HG02884 (cell line): Measurements from ENCODE around the gene RRAS2.
A peak's percentile ranks its signal among the peaks of the same experiment; 100 is the strongest.

Experiments used
- ATAC-seq: cut with Tn5 transposase; IDR thresholded peaks from one replicate; pipeline ENCODE4 v1.9.1; 2021; ENCODE audit warnings: mild to moderate bottlenecking, moderate library complexity; ENCODE audit not compliant: unreplicated experiment

The RRAS2 gene

DNA sequence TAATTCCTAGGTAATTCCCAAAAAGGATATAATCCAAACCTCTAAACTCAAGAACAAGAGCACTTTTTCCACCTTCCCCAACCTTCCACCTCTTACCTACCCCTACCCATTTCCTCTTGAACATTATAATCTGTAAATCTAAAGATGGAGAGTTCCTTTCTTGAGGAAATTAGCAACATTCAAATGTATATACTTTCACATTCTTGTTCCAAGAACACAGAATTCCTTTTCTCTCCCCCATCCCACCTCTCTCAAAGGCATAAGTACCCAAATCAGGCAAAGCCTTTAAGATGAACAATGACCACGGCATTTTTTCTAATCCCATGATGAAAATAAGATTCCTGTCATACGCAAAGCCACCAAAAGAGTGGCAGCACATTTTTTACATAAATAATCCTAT lies 18.3 kb downstream of the RRAS2 start:
- no peak for ATAC-seq

DNA sequence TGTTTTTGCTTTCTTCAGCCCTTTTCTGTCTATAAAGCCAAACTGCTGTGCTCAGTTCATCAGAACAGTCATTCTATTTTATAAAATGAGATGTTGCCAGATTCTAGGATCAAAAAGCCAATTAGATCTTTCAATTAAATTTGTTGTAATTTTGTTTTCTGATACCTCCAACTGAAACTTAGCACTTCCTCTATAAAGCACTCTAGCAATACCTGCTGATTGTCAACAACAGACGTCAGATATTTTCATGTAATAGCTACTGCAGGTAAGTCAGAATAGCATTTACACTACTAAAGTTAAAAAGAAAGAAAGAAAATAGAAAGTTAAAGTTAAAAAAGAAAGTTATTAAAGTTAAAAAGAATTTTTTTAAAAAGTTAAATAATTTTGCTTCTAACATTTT lies 19.6 kb downstream of the RRAS2 start:
- no peak for ATAC-seq

DNA sequence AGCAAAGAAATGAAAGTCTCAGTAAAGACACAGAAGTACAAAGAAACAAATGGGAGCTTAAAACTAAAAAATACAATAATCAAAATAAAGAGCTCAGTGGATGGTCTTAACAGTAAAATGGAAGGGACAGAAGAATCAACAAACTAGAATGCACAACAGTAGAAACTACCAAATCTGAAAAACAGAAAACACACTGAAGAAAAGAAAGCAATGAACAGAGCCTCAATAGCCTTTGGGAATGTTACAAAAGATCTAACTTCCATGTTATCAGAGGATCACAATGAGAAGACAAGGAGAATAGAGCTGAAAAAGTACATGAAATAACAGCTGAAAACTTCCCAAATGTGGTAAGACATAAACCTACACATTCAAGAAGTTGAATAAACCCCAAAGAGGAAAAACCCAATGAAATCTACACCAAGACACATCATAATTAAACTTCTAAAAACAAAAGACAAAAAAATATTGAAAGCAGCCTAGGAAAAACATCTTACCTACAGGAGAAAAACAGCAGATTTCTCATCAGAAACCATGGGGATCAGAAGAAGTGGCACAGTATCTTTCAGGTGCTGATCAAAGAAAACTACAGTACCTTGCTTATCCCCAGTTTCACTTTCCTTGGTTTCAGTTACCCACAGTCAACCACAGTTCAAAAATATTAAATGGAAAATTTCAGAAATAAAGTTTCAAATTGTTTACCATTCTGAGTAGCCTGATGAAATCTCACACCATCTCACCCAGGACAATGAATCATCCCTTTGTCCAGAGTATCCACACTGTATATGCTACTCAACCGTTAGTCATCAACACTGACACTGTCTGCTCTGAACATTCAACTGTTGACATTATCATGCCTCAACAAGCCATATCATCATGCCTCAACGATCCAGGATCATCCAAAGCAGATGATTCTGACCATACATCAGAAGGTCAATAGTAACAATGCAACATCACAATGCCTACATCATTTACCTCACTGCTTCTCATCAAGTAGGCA lies 22.2 kb downstream of the RRAS2 start:
- ATAC-seq, result no peak

DNA sequence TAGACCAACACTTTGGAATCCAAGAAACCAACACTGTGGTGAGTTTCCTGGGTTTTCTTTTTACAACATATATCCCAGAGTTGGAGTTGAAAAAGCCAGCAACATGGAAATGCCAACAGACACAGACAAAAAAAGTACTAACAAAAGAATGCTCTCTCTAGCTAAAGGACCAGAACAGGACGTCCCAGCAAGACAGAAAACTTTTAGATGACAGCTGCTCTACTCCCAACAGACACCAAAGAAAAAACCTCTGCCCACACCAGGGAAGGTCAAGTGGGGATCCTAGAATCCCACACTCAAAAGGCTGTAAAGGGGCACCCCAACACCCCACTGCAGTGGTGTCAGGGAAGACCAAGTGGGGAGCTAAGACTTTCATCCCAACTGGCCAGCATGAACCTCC lies 23.3 kb downstream of the RRAS2 start:
- ATAC-seq, result no peak

DNA sequence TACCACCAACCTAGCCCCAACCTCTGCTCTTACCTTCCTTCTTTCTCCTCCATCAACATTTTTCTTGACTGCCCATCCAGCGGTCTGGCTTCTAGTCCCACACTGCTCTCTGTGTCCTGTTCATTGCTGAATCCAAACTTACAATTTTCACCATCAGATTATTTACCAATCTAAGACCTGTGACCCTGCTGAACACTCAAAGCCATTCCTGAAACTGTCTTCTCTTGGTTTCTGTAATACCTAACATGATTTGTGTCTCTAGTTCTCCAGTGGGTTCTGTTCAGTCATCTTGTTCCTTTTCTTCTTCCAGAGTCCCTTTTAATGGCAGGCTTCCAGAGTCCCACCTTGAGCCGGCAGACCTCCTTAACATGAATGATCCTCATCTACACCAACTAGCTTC lies 24.1 kb downstream of the RRAS2 start:
- no peak for ATAC-seq

DNA sequence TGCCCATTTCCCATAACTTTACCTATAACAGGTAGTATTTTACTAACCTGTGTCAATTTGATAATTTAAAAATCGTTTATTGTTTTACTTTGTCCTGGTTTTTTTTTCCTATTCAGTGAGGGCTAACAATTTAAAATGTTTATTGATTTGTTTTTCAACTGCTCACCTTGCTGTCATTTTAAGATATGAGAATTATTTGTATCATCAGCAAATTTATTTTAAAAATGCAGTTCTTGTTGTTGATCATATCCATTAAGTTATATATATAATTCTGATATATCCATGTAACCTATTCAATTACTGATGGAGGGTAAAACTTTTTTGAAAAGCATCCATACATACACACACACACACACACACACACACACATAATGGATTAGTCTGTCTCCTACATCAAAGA lies 24.8 kb downstream of the RRAS2 start:
- no peak for ATAC-seq

DNA sequence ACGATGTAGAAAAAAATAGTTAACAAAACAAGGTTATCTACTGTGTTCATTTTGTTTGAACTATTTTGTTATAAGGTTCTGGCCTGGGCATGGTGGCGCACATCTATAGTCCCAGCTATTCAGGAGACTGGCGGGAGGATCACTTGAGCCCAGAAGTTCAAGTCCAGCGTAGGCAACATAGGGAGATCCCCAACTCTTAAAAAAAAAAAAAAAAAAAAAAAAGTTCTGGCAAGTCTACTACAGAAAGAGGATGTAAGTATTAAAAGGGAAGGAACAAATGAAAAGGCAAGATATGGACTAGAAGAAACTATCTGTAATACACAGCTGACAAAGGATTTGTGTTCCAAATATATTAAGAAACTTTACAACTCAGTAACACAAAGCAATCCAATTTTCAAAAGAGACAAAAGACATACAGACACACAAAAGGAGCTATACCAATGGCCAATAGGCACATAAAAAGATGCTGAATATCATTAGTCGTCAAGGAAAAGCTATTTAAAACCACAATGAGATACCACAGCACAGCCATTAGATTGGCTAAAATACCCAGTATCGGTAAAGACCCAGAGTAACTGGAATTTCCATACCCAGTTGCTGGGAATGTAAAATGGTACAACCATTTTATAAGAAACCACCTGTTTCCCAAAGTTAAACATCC lies 27.4 kb downstream of the RRAS2 start:
- peak; percentile 44 for ATAC-seq

DNA sequence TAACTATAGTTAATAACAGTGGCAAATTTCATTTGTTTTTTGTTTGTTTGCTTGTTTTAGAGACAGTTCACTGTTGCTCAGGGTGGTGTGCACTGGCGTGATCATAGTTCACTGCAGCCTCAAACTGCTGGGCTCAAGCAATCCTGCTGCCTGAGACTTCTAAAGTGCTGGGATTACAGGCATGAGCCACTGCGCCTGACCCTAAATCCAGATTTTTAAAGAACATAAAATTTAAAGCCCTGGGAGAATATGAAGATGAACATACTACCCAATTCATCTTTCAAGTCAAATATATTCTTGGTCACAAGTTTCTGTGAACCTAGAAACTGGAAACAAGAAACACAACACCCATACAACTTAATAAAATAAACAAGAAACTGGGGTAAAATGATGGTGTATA lies 28.1 kb downstream of the RRAS2 start:
- no peak for ATAC-seq

DNA sequence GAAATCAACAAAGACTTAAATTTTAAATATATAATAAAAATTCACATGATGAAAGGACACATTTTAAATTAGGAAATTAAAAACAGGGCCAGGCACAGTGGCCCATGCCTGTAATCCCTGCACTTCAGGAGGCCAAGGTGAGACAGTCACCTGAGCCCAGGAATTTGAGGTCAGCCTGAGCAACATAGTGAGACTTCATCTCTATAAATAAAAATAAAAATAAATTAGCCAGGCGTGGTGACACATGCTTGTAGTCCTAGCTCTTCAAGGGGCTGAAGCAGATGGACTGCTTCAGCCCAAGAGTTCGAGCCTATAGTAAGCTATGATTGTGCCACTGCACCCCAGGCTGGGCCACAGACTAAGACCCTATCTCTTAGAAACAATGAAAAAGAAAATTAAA lies 29.3 kb downstream of the RRAS2 start:
- no peak for ATAC-seq

DNA sequence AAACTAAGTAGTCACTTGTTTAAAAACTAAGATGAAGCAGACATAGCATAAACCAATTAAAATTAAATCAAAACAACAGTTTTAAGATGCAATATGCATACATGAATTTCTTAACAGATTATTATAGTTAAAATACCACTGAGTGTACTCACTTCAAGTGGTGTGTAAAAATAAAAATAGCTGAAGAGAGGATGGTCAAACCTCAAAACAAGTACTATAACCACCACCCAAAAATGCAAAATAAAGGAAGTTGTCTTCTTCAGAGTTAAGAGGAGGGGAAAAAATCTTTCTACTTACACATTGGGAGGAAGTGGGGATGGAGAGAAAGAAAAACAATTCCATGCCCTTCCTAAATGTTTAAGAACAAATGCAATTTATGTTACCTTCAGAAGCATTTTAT lies 31.9 kb downstream of the RRAS2 start:
- ATAC-seq, result no peak

DNA sequence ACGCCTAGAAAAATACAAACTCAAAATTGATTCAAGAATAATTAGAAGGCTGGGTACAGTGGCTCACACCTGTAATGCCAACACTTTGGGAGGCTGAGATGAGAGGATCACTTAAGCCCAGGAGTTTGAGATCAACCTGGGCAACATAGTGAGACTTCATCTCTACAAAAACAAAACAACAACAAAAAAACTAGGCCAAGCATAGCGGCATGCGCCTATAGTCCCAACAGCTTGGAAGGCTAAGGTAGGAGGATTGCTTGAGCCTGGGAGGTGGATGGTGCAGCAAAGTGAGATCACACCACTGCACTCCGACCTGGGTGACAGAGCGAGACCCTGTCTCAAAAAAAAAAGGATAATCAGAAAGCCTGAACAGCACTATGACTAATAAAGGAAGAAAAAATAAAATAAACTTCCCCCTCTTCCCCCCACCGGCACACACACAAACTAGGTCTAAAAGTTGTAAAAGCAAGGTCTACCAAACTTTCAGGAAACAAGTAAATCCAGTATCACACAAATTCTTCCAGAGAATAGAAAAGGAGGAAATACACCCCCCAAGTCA lies 35.8 kb downstream of the RRAS2 start:
- no peak for ATAC-seq

DNA sequence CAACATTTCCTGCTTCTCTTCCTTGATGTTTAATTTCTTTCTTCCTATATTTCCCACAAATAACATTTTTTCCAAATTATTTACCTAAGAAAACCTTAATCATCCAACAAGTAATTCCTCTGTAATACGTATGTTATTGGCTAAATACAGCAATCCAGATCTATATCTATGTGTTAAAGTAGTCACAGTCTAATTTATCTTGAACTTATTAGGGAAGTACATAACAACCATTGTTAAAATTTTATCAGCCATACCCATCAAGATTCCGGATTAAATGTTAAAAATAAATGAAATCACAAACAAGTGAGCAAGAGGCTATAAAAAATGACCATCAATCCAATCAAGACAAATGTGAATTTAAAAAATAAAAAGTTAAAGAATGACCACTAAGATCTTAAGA lies 36.5 kb downstream of the RRAS2 start:
- no peak for ATAC-seq

DNA sequence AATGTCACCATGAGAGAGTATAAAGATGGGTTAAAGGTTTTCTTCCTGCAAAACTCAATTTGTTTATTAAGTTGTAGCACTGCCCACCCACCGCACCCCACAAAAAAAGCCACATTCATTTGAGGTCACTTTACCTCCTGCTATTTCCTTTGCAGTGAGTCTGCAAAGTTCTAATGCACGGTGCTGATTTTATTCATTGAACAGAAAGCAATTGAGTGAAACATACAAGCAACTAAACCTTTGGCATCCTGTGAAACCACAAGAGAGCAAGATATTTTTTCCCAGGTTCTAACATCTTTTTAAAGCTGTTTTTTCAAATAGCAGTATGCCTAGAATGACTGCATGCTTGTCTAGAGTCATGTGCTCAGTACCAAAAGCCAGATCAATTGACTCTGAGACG lies 39.0 kb downstream of the RRAS2 start:
- peak; percentile 43 for ATAC-seq

DNA sequence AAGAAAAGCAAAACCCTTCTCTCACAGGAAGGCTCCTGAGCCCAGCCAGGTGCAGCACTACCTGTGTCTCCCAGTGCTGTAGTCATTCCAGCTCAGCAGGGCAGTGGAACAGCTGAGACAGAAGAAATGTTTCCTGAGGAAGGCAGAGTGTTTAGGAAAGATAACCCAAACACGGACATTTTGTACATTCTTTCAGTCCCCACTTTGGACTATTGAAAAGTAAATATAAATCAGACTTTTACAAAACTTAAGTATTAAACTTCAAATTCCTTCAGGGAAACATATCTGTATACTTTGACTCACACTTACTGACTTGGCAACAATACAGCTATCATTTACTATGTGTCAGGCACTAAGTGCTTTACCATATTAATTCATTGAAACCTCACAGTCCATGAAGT lies 40.4 kb downstream of the RRAS2 start:
- ATAC-seq, result no peak

DNA sequence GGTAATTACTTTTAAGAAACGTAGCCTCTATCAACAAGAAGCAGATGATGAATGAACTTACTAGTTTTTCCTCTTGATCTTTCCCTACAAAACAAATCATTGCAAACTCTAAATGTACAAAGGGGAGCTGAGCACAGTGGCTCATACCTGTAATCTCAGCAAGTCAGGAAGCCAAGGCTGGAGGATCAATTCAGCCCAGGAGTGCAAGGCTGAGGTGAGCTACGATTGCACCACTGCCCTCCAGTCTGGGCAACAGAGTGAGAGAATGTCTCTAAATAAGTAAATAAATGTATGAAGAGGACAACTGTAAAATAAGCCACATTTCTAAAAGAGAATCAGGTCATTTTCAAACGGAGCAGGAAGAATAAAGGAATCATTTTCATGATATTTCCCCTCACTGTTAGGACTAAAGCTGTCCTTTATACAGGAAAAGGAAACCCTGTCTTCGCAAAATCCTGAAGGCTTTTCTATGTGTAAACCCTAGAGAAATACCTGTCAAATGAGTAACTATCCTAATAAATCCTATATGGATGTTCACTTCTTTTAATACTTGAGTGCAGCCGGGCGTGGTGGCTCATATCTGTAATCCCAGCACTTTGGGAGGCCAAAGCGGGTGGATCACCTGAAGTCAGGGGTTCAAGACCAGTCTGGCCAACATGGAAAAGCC lies 41.2 kb downstream of the RRAS2 start:
- ATAC-seq, result no peak

DNA sequence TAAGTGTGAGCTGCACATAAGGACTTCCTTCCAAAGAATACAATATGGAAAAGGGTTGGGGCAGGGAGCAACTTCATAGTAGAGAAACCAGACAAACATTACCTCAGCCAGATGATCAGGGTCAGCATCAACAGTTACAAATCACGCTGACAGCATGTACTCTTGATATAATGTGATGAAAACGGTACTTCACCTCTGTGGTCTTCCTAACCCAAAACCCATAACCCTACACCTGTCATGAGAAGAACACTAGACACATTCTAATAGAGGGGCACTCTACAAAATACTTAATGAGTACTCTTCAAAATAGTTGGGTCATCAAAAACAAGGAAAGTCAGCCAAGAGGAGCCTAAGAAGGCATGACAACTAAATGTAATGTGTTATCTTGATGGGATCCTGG lies 43.9 kb downstream of the RRAS2 start:
- ATAC-seq, result no peak

DNA sequence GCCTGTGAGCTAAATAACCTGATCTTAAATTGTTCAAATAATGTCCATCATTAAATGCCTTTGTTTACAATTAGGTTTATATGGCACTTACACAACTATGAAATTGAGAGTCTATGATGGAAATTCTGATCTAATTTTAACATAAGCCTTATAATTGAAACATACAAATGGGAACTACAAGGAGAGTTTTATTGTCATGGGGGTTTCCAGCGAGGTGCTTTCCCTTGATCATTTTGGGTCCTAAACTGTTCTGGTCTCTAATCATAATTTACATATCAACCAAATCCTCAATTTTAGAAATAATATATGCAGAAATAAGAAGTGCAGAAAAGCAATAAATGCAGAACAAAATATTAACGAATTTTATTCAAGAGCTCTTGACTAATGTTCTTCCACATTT lies 44.9 kb downstream of the RRAS2 start:
- no peak for ATAC-seq

DNA sequence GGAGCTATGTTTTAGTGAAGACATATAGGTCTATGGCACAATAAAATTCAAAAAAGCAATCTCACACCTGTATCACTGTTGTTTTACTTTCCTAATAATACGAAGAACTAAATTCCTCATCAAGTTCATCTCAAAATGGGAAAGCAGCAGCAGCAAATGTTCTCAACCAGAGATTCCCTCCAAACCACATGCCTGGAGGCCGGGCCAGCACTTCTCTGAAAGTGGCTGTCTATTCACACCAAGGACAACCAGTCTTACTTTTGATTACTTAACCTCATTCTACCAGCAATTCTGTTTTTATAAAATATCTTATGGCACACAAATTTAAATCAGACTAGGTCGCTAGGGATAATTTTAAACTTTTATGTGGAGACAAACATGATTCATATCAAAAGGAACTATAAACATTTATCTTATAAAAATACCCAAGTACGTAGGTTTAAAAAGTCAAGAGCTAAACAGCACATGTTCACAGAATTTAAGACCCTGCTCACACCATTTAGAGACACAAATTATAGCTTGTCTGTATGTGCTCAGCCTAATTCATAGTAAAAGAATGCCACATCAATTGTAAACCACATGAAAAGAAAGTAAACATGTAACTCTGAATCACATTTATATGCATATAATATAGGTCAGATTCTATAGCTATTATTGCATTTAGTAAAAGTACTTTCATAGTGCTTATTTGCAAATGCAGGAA lies 46.1 kb downstream of the RRAS2 start:
- ATAC-seq, result no peak

DNA sequence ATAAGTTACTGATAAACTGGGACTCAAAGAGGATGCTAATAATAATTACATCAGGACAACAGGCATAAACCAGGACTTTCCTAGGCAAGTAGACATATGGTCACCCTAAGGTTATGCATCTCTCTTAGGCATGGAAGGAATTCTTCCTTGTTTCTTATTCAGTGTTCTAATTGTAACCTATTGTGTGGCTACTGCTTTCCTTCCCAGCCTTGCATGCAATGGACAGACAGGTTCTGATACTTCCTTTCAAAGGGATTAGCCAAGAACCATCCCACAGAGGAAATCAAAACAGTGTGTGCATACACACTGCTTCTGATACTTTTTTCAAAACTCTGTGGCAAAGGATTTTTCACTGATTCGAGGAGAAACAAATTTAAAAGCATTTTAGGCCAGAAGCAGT lies 48.3 kb downstream of the RRAS2 start:
- no peak for ATAC-seq

DNA sequence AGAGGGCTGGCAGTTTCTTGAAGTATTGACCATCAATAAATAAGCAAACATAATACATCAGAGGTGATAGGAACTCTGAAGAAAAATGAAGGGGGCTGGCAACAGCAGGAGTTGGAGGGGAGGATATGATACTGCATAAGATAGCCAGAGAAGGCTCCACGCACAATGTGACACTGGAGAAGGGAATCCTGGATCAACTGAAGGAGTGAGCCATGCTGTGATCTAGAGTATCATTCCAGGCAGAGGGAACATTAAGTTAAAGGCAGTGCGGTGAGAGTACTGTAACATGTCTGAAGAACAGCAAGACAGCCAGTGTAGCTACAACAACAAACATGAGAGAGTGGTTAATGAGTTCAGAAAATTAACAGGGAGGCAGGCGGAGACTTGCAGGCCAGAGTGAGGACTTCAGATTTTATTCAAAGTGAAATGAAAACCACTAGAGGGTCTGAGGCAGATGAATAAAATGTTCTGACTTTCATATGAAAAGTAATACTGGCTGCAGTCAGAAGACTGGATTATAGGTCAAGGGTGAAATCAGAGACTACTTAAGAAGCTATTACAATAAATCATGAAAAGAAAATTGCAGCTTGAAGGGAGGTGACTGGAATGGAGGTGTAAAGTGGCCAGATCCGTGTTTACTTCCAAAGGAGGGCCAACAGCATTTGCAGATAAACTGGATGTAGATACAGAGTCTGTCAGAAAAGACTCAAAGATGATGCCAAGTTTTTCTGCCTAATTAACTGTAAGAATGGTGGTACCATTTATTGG lies 49.4 kb downstream of the RRAS2 start:
- no peak for ATAC-seq
